Activated CD4-positive, alpha-beta T cell treated with anti-CD3 and anti-CD28 coated beads for 48 hours (primary cell): ENCODE measurements around the gene CHRNB2.

Experiments
- DNase-seq: peaks from one replicate; pipeline ENCODE4 v3.0.0-alpha.2; 2020

CHRNB2 gene

GRCh38 chr1:154614247-154614646 is 46.7 kb downstream of the CHRNB2 start:
- DNase-seq = no peak

GRCh38 chr1:154614901-154615300 is 47.3 kb downstream of the CHRNB2 start:
- peak; percentile 18 for DNase-seq

GRCh38 chr1:154615411-154615810 is 47.8 kb downstream of the CHRNB2 start:
- DNase-seq = no peak

GRCh38 chr1:154616659-154617345 is 49.2 kb downstream of the CHRNB2 start:
- no peak for DNase-seq

GRCh38 chr1:154619181-154619948 is 51.8 kb downstream of the CHRNB2 start:
- DNase-seq = no peak

- DNase-seq = no peak
Observed at GRCh38 chr1:154620751-154621150, 53.2 kb downstream of the CHRNB2 start.

GRCh38 chr1:154621875-154622274 is 54.3 kb downstream of the CHRNB2 start:
- DNase-seq = no peak

GRCh38 chr1:154622503-154623039 is 55.0 kb downstream of the CHRNB2 start:
- DNase-seq = no peak

GRCh38 chr1:154623358-154623757 is 55.8 kb downstream of the CHRNB2 start:
- DNase-seq = no peak

- DNase-seq = no peak
Observed at GRCh38 chr1:154624746-154625643, 57.4 kb downstream of the CHRNB2 start.

- no peak for DNase-seq
Observed at GRCh38 chr1:154626456-154627256, 59.1 kb downstream of the CHRNB2 start.

GRCh38 chr1:154627257-154628120 is 59.9 kb downstream of the CHRNB2 start:
- DNase-seq = peak; percentile 96

GRCh38 chr1:154628121-154628405 is 60.5 kb downstream of the CHRNB2 start:
- no peak for DNase-seq

GRCh38 chr1:154629061-154629674 is 61.6 kb downstream of the CHRNB2 start:
- no peak for DNase-seq
